Epidermal melanocyte (primary cell): Measurements from ENCODE around the gene NPPC.
A peak's percentile ranks its signal among the peaks of the same experiment; 100 is the strongest.

Experiments used
- DNase-seq: peaks from one replicate; pipeline ENCODE4 v3.0.0; 2011; ENCODE audit warnings: low spot score; ENCODE audit not compliant: insufficient read length

The NPPC gene

DNA sequence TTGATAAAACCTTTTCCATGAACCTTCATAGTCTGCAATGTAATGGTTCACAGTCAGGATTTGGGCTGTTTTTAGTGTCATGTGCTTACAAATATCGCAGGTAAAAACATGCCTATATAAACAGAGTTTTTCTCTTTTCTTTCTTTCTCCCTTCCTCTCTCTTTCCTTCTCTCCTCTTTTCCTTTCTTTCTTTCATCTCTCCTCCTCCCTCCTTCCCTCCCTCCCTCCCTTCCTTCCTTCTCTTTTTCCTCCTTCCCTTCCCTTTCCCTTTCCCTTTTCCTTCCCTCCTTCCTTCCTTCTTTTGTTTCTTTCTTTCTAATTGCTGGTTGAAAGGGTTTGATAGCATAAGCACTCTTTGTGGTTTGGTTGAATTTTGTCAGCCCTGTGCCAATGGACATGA lies 9.6 kb upstream of the NPPC start:
- DNase-seq, result no peak

GRCh38 chr2:231935207-231935524 lies 9.0 kb upstream of the NPPC start:
- no peak for DNase-seq

GRCh38 chr2:231934441-231935206 lies 8.4 kb upstream of the NPPC start:
- DNase-seq, result no peak

DNA sequence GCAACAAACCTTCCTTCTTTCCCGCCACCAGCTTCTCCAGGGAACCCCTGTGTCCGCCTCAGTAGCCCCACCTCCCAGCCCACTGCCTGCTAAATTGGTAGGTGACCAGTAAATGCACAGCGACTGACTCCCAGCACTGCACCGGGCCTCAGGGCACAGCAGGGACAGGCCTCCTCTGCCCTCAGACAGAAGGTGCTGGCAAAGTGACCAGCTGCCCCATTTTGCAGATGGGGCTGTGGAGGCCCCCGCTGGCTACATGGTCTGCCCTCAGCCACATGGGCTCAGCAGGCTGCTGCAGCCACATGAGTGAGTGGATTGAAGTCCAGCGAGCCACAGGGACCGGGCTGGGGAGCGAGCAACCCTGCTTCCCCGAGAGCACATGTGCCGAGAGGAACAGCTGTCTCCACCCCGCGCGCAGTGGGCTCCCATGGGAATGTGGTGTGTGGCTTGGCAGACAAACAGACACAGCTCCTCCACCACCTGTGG lies 7.8 kb upstream of the NPPC start:
- DNase-seq, result no peak

DNA sequence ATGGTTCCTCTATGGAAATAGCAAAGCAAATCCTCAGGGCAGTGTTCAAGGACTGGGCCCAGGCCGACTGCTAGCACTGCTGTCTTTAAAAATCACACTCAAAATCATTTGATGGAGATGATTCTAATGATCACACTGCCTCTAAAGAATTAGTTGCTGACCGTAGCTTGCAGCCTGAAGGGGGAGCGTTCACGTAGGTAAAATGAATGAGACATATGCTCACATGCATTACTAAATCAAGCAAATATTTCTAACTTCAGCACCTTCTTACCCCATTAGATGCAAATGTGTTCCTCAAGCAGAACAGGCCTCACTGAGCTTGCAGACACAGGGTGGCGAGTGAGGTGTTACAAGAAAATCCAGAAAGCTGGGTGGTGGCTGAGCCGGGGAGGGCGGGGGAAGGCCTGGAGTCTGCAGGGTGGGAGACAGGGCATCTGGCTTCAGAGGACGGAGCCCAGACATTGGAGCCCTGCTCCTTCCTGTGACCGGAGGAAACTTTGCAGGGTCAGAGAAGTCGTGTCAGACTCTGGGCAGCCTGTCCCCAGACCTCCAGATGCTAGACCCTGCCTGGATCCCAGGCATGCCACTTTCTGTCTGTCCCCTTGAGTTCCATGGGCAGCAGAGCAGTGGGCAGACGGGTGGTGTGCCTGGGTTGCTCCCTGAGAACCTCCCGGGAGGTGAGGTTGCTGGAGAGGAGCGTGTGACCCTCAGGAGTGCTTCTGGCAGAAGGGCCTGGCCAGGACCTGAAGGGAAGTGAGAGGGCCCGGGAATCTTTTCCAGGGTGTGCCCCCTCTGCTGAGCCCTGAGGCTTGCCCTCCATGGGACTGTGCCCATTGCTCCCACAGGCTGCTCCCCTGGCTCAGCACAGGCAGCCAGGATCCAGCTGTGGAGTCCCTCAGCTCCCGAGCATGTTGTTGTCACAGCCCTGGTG lies 7.1 kb upstream of the NPPC start:
- no peak for DNase-seq

- DNase-seq, result no peak
Measured at GRCh38 chr2:231932711-231932970, 6.4 kb upstream of the NPPC start.

DNA sequence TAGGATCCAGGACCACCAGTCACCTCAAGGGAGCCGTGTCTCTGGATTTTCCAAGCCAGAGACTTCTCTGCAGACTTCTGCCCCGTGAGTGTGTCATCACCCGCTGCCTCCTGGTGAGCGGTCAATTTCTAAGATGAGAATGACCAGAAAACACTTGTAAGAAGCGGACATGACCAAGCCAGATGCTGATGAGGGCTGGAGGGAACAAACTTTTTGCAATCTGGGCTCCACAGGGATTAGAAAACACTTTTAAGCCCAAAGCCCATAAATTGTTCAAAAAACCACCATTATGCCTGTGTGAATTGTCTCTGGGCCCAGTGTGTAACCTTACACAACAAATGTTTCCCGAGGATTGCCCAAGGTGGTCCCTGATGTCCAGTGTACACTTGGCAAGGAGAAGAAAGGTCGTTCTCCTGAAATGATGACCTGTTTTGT lies 5.3 kb upstream of the NPPC start:
- no peak for DNase-seq

GRCh38 chr2:231930593-231931281 lies 4.5 kb upstream of the NPPC start:
- DNase-seq, result no peak

DNA sequence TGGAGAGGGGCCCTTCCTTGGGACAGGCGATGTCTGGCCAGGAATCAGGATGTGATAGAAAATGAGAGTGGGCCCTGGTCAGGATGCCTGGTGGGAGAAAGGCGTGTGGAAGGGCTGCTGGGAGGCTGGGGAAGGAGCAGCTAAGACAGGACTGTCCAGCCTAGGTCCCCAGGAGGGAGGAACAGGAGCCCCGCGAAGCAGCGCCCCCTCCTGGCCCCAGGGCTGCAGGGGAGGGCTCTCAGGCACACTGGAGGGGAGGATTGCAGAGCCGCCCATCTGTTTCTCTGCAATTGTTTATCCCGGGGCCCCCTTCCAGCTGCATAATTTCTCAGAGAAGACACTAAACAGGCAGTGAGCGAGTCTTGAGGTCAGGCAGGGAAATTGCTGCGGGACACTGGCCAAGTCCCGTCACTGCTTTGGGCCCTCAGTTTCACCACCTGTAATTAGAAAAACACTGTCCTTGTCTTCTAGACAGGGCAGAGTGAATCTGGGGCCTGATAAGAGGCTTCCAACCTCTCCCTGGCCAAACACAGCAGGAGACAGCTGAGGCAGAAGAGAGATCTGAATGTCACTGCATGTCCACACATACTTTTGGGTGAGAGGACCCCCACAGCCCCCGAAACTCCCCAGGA lies 3.9 kb upstream of the NPPC start:
- no peak for DNase-seq

GRCh38 chr2:231928901-231929725 lies 2.9 kb upstream of the NPPC start:
- no peak for DNase-seq

GRCh38 chr2:231928481-231928880 lies 2.3 kb upstream of the NPPC start:
- DNase-seq, result no peak

- no peak for DNase-seq
Measured at GRCh38 chr2:231927566-231927890, 1.3 kb upstream of the NPPC start.

DNA sequence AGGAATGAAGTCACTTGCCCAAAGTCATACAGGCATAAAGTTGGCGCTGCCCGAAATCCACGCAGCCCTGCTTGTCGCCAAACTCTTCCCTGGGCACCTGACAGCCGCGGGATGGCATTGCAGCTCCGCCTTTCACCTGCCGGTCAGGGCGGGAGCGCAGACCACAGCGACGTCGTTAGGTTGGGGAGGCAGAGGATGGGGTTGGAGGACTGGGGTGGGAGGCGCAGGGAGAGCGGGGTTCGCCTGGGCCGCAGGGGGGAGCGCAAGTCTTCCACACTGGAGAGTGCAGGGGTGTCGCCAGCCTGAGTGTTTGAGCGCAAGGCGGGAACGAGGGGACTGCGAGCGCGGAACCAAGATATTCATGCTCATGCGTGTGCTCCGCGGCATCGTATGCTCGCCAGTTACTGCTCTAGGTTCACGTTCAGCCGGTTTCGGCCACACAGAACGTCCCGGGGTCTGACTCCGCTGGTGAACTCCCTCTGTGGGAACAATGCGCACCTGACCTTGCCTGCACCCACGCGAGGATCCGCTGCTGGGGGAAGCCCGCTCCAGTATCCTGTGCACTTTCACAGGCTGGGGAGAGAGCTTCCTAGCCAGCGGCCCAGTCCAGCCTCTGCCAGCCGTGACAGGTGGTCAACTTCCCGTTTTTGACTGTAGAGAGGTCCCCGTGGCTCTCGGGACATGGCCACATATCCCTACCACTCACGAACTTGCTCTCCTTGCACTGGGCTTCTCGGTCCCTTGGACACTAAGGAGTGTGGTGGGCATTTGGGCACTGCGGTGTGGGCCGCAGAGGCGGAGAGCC lies 767 bp upstream of the NPPC start:
- no peak for DNase-seq

DNA sequence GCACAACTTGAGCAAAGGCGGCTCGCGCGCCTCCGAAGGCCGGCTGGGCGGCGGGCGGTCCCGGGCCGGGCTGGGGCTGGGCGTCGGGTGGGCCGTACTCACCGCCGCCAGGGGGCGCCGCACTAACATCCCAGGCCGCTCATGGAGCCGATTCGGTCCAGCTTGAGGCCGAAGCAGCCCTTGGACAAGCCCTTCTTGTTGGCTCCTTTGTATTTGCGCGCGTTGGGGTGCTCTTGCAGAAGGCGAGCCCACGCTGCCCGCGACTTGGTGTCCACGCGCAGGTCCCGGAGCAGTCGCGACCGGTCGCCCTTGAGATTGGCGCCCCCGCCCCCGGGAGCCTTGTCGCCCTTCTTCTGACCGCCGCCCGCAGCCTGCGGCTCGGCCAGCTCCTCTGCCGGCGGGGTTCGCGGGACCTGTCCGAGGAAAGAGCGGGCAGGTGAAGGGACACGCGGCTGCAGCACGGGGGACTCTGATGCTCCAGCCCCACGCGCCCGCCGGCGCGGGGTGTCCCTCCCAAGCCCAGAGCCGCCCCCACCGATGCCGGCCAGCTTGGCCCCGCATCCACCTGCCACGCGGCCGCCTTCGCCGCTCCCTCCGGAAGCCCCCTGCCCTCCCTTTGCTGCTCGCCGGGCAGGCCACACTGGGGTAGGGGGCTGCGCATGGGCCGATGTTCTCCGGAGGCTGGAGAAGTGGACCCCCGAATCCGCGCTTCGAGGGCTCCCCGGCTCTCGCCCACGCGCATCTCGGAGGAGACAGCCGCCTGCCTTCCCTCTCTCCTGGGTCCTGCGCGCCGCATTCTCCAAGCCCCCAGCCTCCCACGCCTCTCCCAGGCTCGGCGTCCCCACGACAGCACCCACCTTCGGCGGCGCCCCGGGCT lies 655 bp downstream of the NPPC start:
- DNase-seq, result peak; percentile 92

DNA sequence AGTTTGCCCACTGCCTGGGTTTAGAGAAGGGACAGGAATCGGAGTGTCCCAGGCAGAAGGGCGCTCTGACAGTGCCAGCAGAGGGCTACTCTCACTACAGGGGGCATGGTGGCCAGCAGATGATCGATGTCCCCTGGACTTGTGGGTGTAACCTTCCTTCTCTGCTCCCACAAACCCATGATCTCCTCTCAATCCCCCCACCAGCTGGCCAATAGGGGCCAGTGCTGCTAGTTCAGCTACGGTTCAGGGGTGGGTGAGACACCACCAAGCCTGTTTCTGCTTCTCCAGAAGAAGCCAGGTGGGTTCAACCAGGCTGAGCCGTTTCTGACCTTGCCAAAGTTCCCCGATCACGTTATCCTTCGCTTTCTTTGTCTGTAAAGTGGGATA lies 1.3 kb downstream of the NPPC start:
- no peak for DNase-seq

GRCh38 chr2:231923951-231924888 lies 2.0 kb downstream of the NPPC start:
- DNase-seq, result no peak

GRCh38 chr2:231923010-231923344 lies 3.2 kb downstream of the NPPC start:
- no peak for DNase-seq

DNA sequence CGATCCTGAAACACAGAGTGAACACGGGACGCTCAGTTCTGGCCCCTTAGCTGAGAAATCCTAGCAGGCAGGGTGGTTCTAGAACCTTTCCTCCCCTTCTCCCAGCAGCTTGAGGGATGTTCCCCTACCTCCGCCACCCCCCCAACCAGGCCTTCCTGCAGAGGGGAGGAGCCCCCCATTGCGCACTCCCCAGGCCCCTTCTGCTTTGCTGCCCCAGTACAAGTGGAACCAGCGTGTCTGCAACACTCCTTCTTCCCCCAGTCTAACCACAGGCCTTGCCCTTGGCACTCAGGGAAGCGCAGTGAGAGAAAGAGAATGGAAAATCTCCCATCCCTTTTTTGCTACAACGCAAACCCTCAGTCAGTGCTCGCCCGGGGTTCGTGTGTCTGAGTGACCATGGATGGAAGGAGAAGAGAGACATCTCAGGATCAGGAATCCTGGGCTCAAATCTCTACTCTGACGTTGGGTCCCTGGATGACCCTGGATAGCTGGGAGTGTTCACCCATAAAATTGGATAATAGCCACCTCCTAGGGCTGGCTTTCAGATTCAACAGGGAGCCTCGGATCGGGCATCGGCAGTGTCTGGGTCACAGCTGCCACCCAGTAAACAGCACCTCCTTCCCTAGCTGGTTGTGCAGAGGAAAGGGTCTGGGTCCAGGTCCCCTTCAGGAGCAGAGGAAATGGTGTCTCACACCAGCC lies 3.7 kb downstream of the NPPC start:
- no peak for DNase-seq
